HG02885 (cell line): ENCODE data around the gene LUZP1.

Experiments used
- ATAC-seq: cut with Tn5 transposase; IDR thresholded peaks from one replicate; pipeline ENCODE4 v1.9.1; 2021; ENCODE audit warnings: mild to moderate bottlenecking; ENCODE audit not compliant: unreplicated experiment, poor library complexity

LUZP1 gene

GRCh38 chr1:23120383-23120782, 48.3 kb downstream of the LUZP1 start:
- no peak for ATAC-seq

GRCh38 chr1:23118957-23119792, 49.5 kb downstream of the LUZP1 start:
- ATAC-seq = no peak

DNA sequence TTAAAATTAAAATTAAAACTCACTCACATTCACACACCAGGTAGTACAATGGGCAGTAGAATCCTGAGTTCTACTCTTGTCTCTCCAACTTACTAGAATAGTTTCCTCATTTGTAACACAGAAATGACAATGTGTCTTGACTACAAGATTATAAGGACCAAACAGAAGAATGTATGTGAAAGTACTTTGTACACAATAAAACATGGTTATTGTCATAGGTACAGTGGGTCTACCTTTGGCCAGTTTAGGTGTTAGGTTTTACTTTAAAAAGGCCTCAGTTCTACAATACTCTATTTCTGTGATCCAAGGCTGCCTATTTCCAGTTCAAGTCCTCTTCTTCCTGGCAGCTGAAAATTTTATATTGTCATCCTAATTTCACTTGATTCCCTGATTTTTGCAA, 50.2 kb downstream of the LUZP1 start:
- ATAC-seq = no peak

DNA sequence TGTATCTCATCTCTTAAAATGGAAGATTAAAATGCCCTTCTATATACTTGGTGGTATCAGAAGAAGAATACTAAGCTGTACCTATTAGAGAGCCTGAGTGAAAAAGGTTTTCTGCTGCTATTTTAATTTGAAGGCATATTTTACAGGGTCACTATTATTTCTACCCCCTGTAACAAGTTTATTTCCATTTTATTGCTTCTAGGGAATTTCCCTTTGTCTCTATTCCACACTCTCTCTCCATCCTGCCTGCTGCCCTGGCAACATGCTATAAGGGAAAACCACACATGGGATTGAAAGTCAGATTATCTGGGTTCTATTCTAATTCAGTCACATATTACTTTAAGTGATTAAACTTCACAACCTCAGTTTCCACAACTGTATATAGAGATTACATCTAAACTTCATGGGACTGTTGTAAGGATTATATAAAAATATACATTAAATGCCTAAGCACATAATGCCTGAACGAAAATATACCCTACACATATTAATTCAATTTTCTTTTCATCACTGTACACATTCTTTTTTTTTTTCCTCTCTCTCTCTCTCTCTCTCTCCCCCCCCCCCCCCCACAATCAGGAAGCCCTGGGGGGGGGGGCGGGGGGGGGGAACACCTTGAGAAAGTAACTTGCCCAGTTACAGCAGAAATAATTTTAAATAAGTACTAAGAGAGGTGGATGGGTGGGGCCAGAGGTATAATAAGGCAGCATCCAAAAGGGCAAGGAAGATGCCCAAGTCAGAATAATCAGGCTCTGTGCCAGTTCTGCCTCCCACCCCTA, 51.5 kb downstream of the LUZP1 start:
- ATAC-seq = no peak

GRCh38 chr1:23116216-23116836, 52.3 kb downstream of the LUZP1 start:
- ATAC-seq = no peak

DNA sequence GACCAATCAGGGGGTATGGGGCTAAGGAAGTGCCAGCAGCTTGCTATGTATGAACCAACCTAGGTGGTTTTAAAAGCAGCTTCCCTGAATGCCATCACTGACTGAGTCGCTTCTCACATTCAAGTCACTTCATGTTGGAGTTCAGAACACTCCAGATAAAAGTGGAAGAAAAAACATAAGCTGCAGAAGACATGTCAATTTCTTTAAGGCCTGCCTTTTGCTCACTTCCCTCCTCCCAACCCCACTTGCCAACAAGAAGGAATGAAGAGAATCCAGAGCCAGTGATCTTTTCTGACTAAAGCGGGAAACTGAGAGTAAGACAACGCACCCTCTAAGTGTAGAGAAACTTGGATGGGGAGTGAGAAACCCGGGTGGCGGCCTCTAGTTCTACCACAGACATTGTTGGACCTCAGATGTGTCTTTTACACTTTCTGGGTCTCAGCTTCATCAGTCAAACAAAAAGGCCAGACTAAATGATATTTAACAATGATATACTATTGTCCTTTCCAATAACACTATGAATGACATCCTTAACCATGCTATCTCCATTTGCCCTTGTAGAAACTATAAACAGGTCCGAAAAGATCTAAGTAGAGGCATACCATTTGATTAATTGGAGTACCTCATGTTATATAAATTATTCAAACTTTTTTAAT, 54.1 kb downstream of the LUZP1 start:
- no peak for ATAC-seq

- ATAC-seq = no peak
Observed at GRCh38 chr1:23111600-23112535, 56.8 kb downstream of the LUZP1 start.

DNA sequence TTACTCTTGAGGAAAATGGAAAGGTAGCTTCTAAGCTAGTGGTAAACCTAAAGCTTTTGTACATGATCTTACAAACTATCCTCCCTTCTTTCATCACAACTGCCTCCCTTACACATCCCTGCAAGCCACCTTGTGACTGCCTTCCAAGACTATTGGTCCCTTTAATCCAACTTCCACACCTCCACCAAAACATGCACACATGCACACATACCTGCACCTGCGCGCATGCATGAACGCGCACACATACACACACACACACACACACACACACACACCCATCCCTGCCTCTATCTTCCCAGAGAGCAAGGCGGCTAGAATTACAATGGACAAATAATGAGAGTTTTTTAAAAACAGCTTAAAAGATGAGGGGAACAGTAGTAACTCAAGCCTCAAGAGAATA, 58.3 kb downstream of the LUZP1 start:
- no peak for ATAC-seq

GRCh38 chr1:23108918-23109533, 59.6 kb downstream of the LUZP1 start:
- ATAC-seq = no peak

DNA sequence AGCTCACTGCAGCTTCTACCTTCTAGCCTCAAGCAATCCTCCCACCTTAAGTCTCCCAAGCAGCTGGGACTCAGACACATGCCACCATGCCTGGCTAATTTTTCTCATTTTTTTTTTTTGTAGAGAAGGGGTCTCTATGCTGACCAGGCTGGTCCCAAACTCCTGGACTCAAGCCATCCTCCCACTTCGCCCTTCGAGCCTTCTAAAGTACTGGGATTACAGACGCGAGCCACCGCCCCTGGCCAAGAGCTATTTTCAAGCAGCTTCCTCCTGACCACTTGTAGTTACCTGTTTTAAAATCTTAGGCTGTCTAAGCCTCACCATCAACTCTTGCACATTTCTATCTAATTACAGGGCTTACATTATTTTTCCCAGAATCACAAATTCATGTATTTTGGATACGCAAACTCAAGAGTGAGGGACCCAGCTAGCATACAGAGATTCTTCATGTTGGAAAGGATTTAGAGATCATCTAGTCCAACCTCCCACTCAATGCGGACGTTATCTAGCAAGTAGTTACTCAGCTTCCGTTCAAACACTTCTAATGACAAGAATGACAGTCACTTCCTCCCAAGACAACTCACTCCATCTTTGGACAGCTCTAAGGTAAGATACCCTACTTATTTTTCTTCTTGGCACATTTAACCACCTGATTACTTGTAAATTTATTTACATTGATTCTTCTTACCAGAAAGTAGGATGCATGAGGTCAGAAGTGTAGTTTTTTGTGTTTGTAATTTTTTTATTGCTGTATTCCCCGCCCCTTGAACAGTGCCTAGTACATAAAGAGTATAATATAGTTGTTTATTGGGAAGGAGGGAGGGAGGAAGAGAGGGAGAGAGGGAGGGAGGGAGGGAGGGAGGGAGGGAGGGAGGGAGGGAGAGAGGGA, 65.4 kb downstream of the LUZP1 start:
- ATAC-seq = no peak

DNA sequence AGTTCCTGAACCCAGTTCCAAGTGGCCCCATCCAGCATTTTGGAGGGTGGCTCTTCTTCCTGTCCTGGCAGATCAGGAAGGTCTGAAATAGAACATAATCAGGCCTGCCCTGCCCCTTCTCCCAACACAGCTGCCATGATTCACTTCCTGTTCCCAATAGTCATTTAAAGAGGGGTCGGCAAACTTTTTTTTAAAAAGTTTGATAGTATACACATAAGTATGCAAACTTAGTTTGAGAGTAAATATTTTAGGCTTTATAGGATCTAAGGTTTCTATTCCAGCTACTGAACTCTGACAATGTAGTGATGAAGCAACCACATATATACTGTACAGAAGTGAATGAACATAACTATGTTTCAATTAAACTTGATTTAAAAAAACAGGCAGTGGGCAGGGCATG, 66.4 kb downstream of the LUZP1 start:
- no peak for ATAC-seq

- ATAC-seq = no peak
Observed at GRCh38 chr1:23101887-23102286, 66.8 kb downstream of the LUZP1 start.

DNA sequence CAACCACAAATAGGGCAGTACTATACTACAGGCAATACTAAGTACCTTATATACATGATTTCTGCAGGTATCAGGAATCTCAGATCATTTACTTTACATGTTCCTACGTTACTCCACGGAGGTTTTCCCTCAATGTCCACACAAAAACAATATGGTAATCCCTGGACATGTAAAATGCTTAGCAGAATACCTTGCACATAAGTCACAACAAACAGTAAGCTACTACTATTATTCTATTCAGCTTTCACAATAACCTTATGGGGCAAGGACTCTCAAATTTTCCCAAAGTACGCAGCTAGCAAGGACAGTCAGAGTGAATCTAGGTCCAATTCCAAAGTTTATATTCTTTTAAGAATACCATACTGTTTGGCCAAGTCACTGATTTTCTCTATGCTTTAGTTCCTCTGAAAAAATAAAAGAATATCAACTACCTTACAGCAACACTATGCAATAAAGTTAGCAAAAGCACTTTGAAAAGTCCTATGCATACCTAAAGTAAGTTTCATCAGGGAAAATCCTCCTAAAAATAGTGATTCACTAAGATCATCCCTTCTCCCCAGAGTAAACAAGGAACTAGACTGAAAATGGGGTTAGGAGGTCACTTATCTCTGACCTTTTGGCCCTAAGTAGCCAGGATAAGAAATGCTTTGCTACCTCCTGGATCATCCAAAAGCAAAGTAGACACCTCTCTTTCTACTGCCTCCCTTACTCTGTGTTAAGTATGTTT, 67.4 kb downstream of the LUZP1 start:
- ATAC-seq = no peak

DNA sequence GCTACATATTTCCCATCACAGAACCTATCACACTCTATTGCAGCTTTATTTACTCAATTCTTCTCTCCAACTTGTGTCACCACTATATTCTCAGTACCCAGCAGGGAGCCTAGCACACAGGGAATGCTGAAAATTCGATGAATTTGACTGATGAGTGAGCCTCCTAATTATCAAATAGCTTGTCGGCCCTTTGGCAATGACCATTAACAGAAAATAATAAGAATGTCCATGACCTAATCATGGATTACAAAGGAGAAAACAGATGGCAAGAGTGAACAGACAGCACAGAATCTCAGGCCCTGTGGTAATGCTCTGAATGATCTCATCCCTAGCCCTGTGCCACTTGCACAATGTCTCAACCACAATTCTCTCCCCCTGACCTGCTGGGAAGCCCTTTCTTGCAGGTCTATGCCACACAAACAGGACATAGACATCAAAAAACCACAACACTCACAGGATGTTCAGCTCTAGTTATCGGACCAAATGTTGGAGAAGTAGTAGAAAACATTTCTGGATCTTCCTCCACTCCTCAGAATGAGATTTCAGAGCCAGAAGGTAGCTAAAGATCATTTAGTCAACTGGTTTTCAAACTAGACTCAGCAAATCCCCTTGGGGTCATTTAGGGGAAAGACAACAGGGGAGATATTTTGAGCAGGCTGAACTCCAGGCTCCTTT, 68.4 kb downstream of the LUZP1 start:
- ATAC-seq = no peak

- ATAC-seq = no peak
Observed at GRCh38 chr1:23099171-23099536, 69.5 kb downstream of the LUZP1 start.

- ATAC-seq = no peak
Observed at GRCh38 chr1:23098463-23099170, 70.0 kb downstream of the LUZP1 start.

DNA sequence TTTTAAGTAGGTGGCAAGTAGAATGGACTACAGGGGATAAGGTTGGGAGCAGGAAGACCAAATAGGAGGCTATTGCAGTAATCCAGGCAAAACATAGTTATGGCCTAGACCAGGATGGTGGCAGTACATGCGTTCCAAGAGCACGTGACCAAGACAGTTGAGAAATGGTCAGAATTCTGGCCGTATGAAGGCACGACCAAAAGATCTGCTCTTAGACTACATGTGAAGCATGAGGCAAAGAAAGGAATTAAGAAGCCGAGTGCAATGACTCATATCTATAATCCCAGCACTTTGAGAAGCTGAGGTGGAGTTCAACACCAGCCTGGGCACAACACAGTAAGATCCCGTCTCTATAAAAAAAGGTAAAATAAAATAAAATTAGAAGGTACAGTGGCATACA, 71.3 kb downstream of the LUZP1 start:
- ATAC-seq = no peak
